Activated naive CD8-positive, alpha-beta T cell (primary cell): ENCODE results near the gene DGKE.

Experiments used
- H3K27ac Mint-ChIP-seq: one replicate; pipeline ENCODE4 v1.8.0; 2021; ENCODE audit warnings: mixed read lengths
- H3K27me3 Mint-ChIP-seq: one replicate; pipeline ENCODE4 v1.8.0; 2021; ENCODE audit warnings: mixed read lengths
- H3K36me3 Mint-ChIP-seq: one replicate; pipeline ENCODE4 v1.8.0; 2021; ENCODE audit warnings: mixed read lengths
- H3K4me1 Mint-ChIP-seq: one replicate; pipeline ENCODE4 v1.8.0; 2021; ENCODE audit warnings: low read depth, mixed read lengths
- H3K4me3 Mint-ChIP-seq: one replicate; pipeline ENCODE4 v1.8.0; 2021; ENCODE audit warnings: mild to moderate bottlenecking, mixed read lengths
- H3K9me3 Mint-ChIP-seq: one replicate; pipeline ENCODE4 v1.8.0; 2021; ENCODE audit warnings: low read depth, mixed read lengths

The DGKE gene

GRCh38 chr17:56897646-56898424, 63.9 kb downstream of the DGKE start:
- Mint-ChIP-seq H3K4me3 (no peak overlapping the region), H3K27me3 (no peaks in the 10 kb centered on the region), H3K4me1 (no peaks in the 10 kb centered on the region), H3K36me3 (peaks cover 25% of the 10 kb centered on the region), H3K27ac (peak overlapping the region; percentile 76), H3K9me3 (no peaks in the 10 kb centered on the region)

- Mint-ChIP-seq H3K9me3 (no peaks in the 10 kb centered on the region), H3K27ac (no peak overlapping the region), H3K27me3 (no peaks in the 10 kb centered on the region), H3K4me1 (no peaks in the 10 kb centered on the region), H3K36me3 (peaks cover 22% of the 10 kb centered on the region), H3K4me3 (no peak overlapping the region)
These were observed 64.9 kb downstream of the DGKE start for GRCh38 chr17:56898874-56899273.

- peaks cover 26% of the 10 kb centered on the region for H3K36me3 Mint-ChIP-seq
- H3K9me3 Mint-ChIP-seq, result no peaks in the 10 kb centered on the region
- H3K27me3 Mint-ChIP-seq, result no peaks in the 10 kb centered on the region
- H3K4me1 Mint-ChIP-seq, result peaks cover 4% of the 10 kb centered on the region
- no peak overlapping the region for H3K4me3 Mint-ChIP-seq
- H3K27ac Mint-ChIP-seq, result no peak overlapping the region
These were observed 65.5 kb downstream of the DGKE start for GRCh38 chr17:56899403-56899802.

- no peak overlapping the region for H3K27ac Mint-ChIP-seq
- H3K36me3 Mint-ChIP-seq, result peaks cover 26% of the 10 kb centered on the region
- H3K4me3 Mint-ChIP-seq, result no peak overlapping the region
- no peaks in the 10 kb centered on the region for H3K27me3 Mint-ChIP-seq
- peaks cover 11% of the 10 kb centered on the region for H3K4me1 Mint-ChIP-seq
- H3K9me3 Mint-ChIP-seq, result no peaks in the 10 kb centered on the region
These were observed 68.4 kb downstream of the DGKE start for GRCh38 chr17:56902348-56902747.

GRCh38 chr17:56903560-56903959, 69.6 kb downstream of the DGKE start:
- peaks cover 15% of the 10 kb centered on the region for H3K4me1 Mint-ChIP-seq
- H3K36me3 Mint-ChIP-seq, result peaks cover 17% of the 10 kb centered on the region
- no peaks in the 10 kb centered on the region for H3K27me3 Mint-ChIP-seq
- H3K9me3 Mint-ChIP-seq, result no peaks in the 10 kb centered on the region
- no peak overlapping the region for H3K27ac Mint-ChIP-seq
- H3K4me3 Mint-ChIP-seq, result no peak overlapping the region

GRCh38 chr17:56908001-56908542, 74.1 kb downstream of the DGKE start:
- peaks cover 11% of the 10 kb centered on the region for H3K36me3 Mint-ChIP-seq
- no peak overlapping the region for H3K27ac Mint-ChIP-seq
- H3K4me3 Mint-ChIP-seq, result no peak overlapping the region
- peaks cover 49% of the 10 kb centered on the region for H3K4me1 Mint-ChIP-seq
- no peaks in the 10 kb centered on the region for H3K27me3 Mint-ChIP-seq
- no peaks in the 10 kb centered on the region for H3K9me3 Mint-ChIP-seq

GRCh38 chr17:56909742-56910508, 76.0 kb downstream of the DGKE start:
- no peaks in the 10 kb centered on the region for H3K9me3 Mint-ChIP-seq
- no peaks in the 10 kb centered on the region for H3K27me3 Mint-ChIP-seq
- peaks cover 5% of the 10 kb centered on the region for H3K36me3 Mint-ChIP-seq
- H3K27ac Mint-ChIP-seq, result peak overlapping the region; percentile 76
- H3K4me1 Mint-ChIP-seq, result peaks cover 52% of the 10 kb centered on the region
- H3K4me3 Mint-ChIP-seq, result peak overlapping the region; percentile 96

GRCh38 chr17:56910509-56911235, 76.7 kb downstream of the DGKE start:
- Mint-ChIP-seq H3K4me1 (peaks cover 59% of the 10 kb centered on the region), H3K36me3 (peaks cover 5% of the 10 kb centered on the region), H3K27me3 (no peaks in the 10 kb centered on the region), H3K9me3 (no peaks in the 10 kb centered on the region), H3K4me3 (peak overlapping the region; percentile 96), H3K27ac (peak overlapping the region; percentile 76)

- Mint-ChIP-seq H3K4me1 (peaks cover 65% of the 10 kb centered on the region), H3K9me3 (peaks cover 1% of the 10 kb centered on the region), H3K27me3 (no peaks in the 10 kb centered on the region), H3K27ac (peak overlapping the region; percentile 51), H3K4me3 (peak overlapping the region; percentile 96), H3K36me3 (peaks cover 2% of the 10 kb centered on the region)
These were observed 78.4 kb downstream of the DGKE start for GRCh38 chr17:56912105-56912999.

GRCh38 chr17:56913000-56913311, 79.0 kb downstream of the DGKE start:
- H3K27ac Mint-ChIP-seq, result peak overlapping the region; percentile 88
- H3K4me1 Mint-ChIP-seq, result peaks cover 66% of the 10 kb centered on the region
- H3K27me3 Mint-ChIP-seq, result no peaks in the 10 kb centered on the region
- peaks cover 2% of the 10 kb centered on the region for H3K36me3 Mint-ChIP-seq
- peak overlapping the region; percentile 96 for H3K4me3 Mint-ChIP-seq
- peaks cover 8% of the 10 kb centered on the region for H3K9me3 Mint-ChIP-seq

GRCh38 chr17:56913353-56913866, 79.5 kb downstream of the DGKE start:
- peaks cover 2% of the 10 kb centered on the region for H3K36me3 Mint-ChIP-seq
- H3K4me3 Mint-ChIP-seq, result peak overlapping the region; percentile 96
- H3K27ac Mint-ChIP-seq, result peak overlapping the region; percentile 91
- peaks cover 9% of the 10 kb centered on the region for H3K9me3 Mint-ChIP-seq
- no peaks in the 10 kb centered on the region for H3K27me3 Mint-ChIP-seq
- H3K4me1 Mint-ChIP-seq, result peaks cover 63% of the 10 kb centered on the region

- Mint-ChIP-seq H3K27me3 (no peaks in the 10 kb centered on the region), H3K4me3 (peak within 1 kb of the TSS; percentile 96), H3K27ac (peak within 1 kb of the TSS; percentile 94), H3K9me3 (peaks cover 9% of the 10 kb centered on the region), H3K36me3 (no peaks in the 10 kb centered on the region), H3K4me1 (peaks cover 61% of the 10 kb centered on the region)
These were observed 80.1 kb downstream of the DGKE start, which contains the start of gene TRIM25 for GRCh38 chr17:56913867-56914580. Gene TRIM25, minus strand, starts transcription at chr17:56914049. Its CDS starts 61 bp downstream, at chr17:56913988.

GRCh38 chr17:56914581-56915273, 80.8 kb downstream of the DGKE start:
- H3K9me3 Mint-ChIP-seq, result peaks cover 9% of the 10 kb centered on the region
- H3K4me1 Mint-ChIP-seq, result peaks cover 62% of the 10 kb centered on the region
- no peaks in the 10 kb centered on the region for H3K36me3 Mint-ChIP-seq
- peak overlapping the region; percentile 94 for H3K27ac Mint-ChIP-seq
- peak overlapping the region; percentile 96 for H3K4me3 Mint-ChIP-seq
- no peaks in the 10 kb centered on the region for H3K27me3 Mint-ChIP-seq
